Activated naive CD8-positive, alpha-beta T cell treated with anti-CD3 and anti-CD28 coated beads for 36 hours (primary cell): ENCODE data around the gene CLCN1. TPM values are rescaled to one million over a fixed set of nuclear protein-coding genes. Genes with fewer than 3 reads are reported as not detected.
A peak's percentile ranks its signal among the peaks of the same experiment; 100 is the strongest.

Source experiments
- DNase-seq: peaks from one replicate; pipeline ENCODE4 v3.0.0; 2021
- H3K27ac Mint-ChIP-seq: one replicate; pipeline ENCODE4 v1.8.0; 2022; ENCODE audit warnings: mild to moderate bottlenecking, moderate library complexity, mixed read lengths
- H3K27me3 Mint-ChIP-seq: one replicate; pipeline ENCODE4 v1.8.0; 2022; ENCODE audit warnings: mild to moderate bottlenecking, mixed read lengths
- H3K36me3 Mint-ChIP-seq: one replicate; pipeline ENCODE4 v1.8.0; 2021; ENCODE audit warnings: mild to moderate bottlenecking, mixed read lengths
- H3K4me1 Mint-ChIP-seq: one replicate; pipeline ENCODE4 v1.8.0; 2021; ENCODE audit warnings: mixed read lengths
- H3K4me3 Mint-ChIP-seq: one replicate; pipeline ENCODE4 v1.8.0; 2022; ENCODE audit warnings: mild to moderate bottlenecking, moderate library complexity, mixed read lengths
- H3K9me3 Mint-ChIP-seq: one replicate; pipeline ENCODE4 v1.8.0; 2022; ENCODE audit warnings: mixed read lengths
- total RNA-seq, 2 experiments: library from RNA; stranded (reverse); gene quantifications; one replicate each; pipeline ENCODE4 v1.2.3, GENCODE V29; 2021

The CLCN1 gene
- total RNA-seq, 2 experiments from 2014 or later, result 0.06 TPM; not detected in 1

GRCh38 chr7:143396625-143397556 is 81.0 kb downstream of the CLCN1 start:
- H3K9me3 Mint-ChIP-seq, result no peaks in the 10 kb centered on the region
- no peaks in the 10 kb centered on the region for H3K27me3 Mint-ChIP-seq
- no peak overlapping the region for H3K27ac Mint-ChIP-seq
- peaks cover 2% of the 10 kb centered on the region for H3K36me3 Mint-ChIP-seq
- H3K4me1 Mint-ChIP-seq, result peaks cover 11% of the 10 kb centered on the region
- no peak overlapping the region for H3K4me3 Mint-ChIP-seq
- no peak for DNase-seq

- H3K9me3 Mint-ChIP-seq, result no peaks in the 10 kb centered on the region
- no peak for DNase-seq
- H3K4me1 Mint-ChIP-seq, result peaks cover 13% of the 10 kb centered on the region
- H3K27ac Mint-ChIP-seq, result peak overlapping the region; percentile 46
- peaks cover 2% of the 10 kb centered on the region for H3K36me3 Mint-ChIP-seq
- H3K27me3 Mint-ChIP-seq, result no peaks in the 10 kb centered on the region
- H3K4me3 Mint-ChIP-seq, result no peak overlapping the region
Measured at GRCh38 chr7:143397710-143398530, 82.0 kb downstream of the CLCN1 start.

GRCh38 chr7:143398616-143399015 is 82.7 kb downstream of the CLCN1 start:
- peaks cover 16% of the 10 kb centered on the region for H3K4me1 Mint-ChIP-seq
- H3K9me3 Mint-ChIP-seq, result no peaks in the 10 kb centered on the region
- DNase-seq, result no peak
- H3K27ac Mint-ChIP-seq, result no peak overlapping the region
- no peaks in the 10 kb centered on the region for H3K27me3 Mint-ChIP-seq
- H3K4me3 Mint-ChIP-seq, result no peak overlapping the region
- peaks cover 2% of the 10 kb centered on the region for H3K36me3 Mint-ChIP-seq

GRCh38 chr7:143399151-143399550 is 83.2 kb downstream of the CLCN1 start:
- Mint-ChIP-seq H3K36me3 (no peaks in the 10 kb centered on the region), H3K9me3 (no peaks in the 10 kb centered on the region), H3K4me3 (no peak overlapping the region), H3K27ac (no peak overlapping the region), H3K27me3 (no peaks in the 10 kb centered on the region), H3K4me1 (peaks cover 21% of the 10 kb centered on the region)
- DNase-seq, result no peak

DNA sequence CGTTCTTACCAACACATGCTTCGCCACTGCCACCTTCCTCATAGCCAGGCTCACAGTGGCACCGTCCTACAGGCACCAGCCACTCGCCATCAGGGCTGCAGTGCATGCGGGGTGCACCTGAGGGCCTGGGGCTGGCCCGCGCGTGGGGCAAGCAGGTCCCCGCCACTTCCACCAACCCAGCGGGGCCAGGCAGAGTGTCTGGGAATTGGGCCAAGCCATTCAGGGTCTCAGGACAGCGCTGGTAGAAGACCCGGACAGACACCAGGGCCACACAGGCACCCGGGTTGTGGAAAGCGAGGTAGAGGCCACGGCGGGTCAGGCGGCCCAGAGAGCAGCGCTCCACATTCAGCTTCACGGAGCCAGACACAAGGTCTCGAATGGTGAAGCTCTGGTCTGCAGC is 83.7 kb downstream of the CLCN1 start:
- no peak overlapping the region for H3K4me3 Mint-ChIP-seq
- H3K36me3 Mint-ChIP-seq, result no peaks in the 10 kb centered on the region

DNA sequence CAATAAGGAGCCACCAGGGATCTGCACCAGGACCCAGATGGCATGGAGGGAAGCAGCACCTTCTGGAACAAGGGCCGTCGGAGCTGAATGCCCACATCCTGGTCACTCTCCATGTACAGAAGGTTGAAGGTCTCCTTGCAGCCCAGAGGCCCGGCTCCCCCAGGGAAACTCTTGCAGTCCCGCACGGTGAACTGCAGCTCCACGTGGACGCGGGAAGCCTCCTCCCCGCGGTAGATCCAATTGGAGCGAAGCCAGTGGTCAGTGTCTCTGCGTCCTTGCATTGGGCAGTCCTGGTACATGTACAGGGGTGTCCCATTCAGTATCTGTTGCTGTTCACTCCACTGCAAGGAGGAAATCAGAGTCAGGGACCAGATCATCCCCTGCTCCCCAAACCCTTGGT is 85.4 kb downstream of the CLCN1 start:
- H3K27me3 Mint-ChIP-seq, result no peaks in the 10 kb centered on the region
- H3K9me3 Mint-ChIP-seq, result no peaks in the 10 kb centered on the region
- peaks cover 27% of the 10 kb centered on the region for H3K4me1 Mint-ChIP-seq
- H3K27ac Mint-ChIP-seq, result no peak overlapping the region
- DNase-seq, result no peak
- no peak overlapping the region for H3K4me3 Mint-ChIP-seq
- no peaks in the 10 kb centered on the region for H3K36me3 Mint-ChIP-seq

More for the DNA sequence above, 83.7 kb downstream of the CLCN1 start:
- H3K27ac Mint-ChIP-seq, result no peak overlapping the region
- DNase-seq, result no peak
- H3K4me1 Mint-ChIP-seq, result peaks cover 21% of the 10 kb centered on the region
- no peaks in the 10 kb centered on the region for H3K9me3 Mint-ChIP-seq
- no peaks in the 10 kb centered on the region for H3K27me3 Mint-ChIP-seq

Other genes starting within 250 kb of the CLCN1 start
- gene PIP, start 184.0 kb upstream of the CLCN1 start, total RNA-seq, result not detected
- gene TAS2R39, start 132.7 kb upstream of the CLCN1 start, total RNA-seq, result not detected
- gene TAS2R40, start 94.1 kb upstream of the CLCN1 start, total RNA-seq, result not detected
- 100 to 1,000 TPM; 136 to 137 TPM for gene GSTK1, start 52.7 kb upstream of the CLCN1 start, total RNA-seq
- 1 to 10 TPM; 2.3 to 2.7 TPM for gene TMEM139, start 31.2 kb upstream of the CLCN1 start, total RNA-seq
- 10 to 100 TPM; 71.8 to 79.7 TPM for gene CASP2, start 27.8 kb upstream of the CLCN1 start, total RNA-seq
- 1 to 10 TPM; 1.7 to 2.0 TPM for gene FAM131B, start 46.6 kb downstream of the CLCN1 start, total RNA-seq
- 100 to 1,000 TPM; 116 to 118 TPM for gene ZYX, start 65.2 kb downstream of the CLCN1 start, total RNA-seq
- gene EPHA1, start 92.7 kb downstream of the CLCN1 start, total RNA-seq, result 1 to 10 TPM; 2.3 to 3.4 TPM
- gene TAS2R60, start 127.3 kb downstream of the CLCN1 start, total RNA-seq, result not detected
- not detected for gene TAS2R41, start 161.8 kb downstream of the CLCN1 start, total RNA-seq